H1 (cell line): Measurements from ENCODE around the gene PAK6. TPM values are rescaled to one million over a fixed set of nuclear protein-coding genes. Genes with fewer than 3 reads are reported as not detected.

Experiments used
- CTCF ChIA-PET: fragments of 300-600 bp; sonication (Branson Sonifier 250); formaldehyde crosslinking; loops from one replicate; lab custom pipeline; 2021; ENCODE audit not compliant: partially characterized antibody; lab: Charles Lee
- POLR2A ChIA-PET: fragments of 300-600 bp; sonication (Branson Sonifier 250); formaldehyde crosslinking; loops from one replicate; lab custom pipeline; 2021; ENCODE audit warnings: inconsistent platforms; ENCODE audit not compliant: partially characterized antibody; lab: Charles Lee
- DNase-seq, 2 experiments: peaks; one replicate each; pipeline versions ENCODE4 v3.0.0 to v3.0.0-alpha.2; 2010 to 2022; ENCODE audit warnings: low spot score in 2 of 2, low read depth in 1 of 2, mixed read lengths in 1 of 2
- FAIRE-seq: peaks from 2 replicates; lab custom pipeline; 2011; peaks lifted over from hg19 to GRCh38; lab: Jason Lieb, UNC
- H2AFZ ChIP-seq: 2 replicates; pipeline ENCODE4 v1.8.1; 2012; ENCODE audit warnings: low read length, inconsistent platforms
- H2AK5ac ChIP-seq: 2 replicates; pipeline ENCODE4 v1.6.1; 2013; ENCODE audit warnings: low read depth, low read length
- H2BK120ac ChIP-seq: replicated peaks from 2 replicates; pipeline ENCODE3; 2013; ENCODE audit warnings: low read depth, low read length, inconsistent platforms
- H2BK12ac ChIP-seq: 2 replicates; pipeline ENCODE4 v1.6.1; 2013; ENCODE audit warnings: low read depth, low read length
- H2BK15ac ChIP-seq: 2 replicates; pipeline ENCODE4 v1.6.1; 2013; ENCODE audit warnings: low read length
- H2BK20ac ChIP-seq: 2 replicates; pipeline ENCODE4 v1.6.1; 2013; ENCODE audit warnings: low read length
- H2BK5ac ChIP-seq: 2 replicates; pipeline ENCODE4 v1.6.1; 2013; ENCODE audit warnings: low read depth, low read length
- H3K14ac ChIP-seq: 2 replicates; pipeline ENCODE4 v1.6.1; 2013; ENCODE audit warnings: inconsistent platforms; ENCODE audit not compliant: insufficient read length
- H3K18ac ChIP-seq: 2 replicates; pipeline ENCODE4 v1.6.1; 2013; ENCODE audit warnings: low read length; ENCODE audit errors: extremely low read depth
- H3K23ac ChIP-seq: 2 replicates; pipeline ENCODE4 v1.6.1; 2013; ENCODE audit warnings: inconsistent platforms; ENCODE audit not compliant: insufficient read length
- H3K23me2 ChIP-seq: 2 replicates; pipeline ENCODE4 v1.6.1; 2013; ENCODE audit warnings: low read depth, low read length
- H3K27ac ChIP-seq: 2 replicates; pipeline ENCODE4 v1.6.1; 2011; ENCODE audit warnings: low read depth, low read length, inconsistent platforms
- H3K27me3 ChIP-seq, 4 experiments: replicated peaks in 1 of 4; 1 replicate in 1 of 4; 2 replicates in 3 of 4; pipeline versions ENCODE4 v1.6.1 to v1.8.1; 2011 to 2013; ENCODE audit warnings: low read length in 3 of 4, mild to moderate bottlenecking in 3 of 4, inconsistent platforms in 2 of 4, mixed read lengths in 2 of 4, moderate library complexity in 1 of 4; ENCODE audit not compliant: control insufficient read depth in 3 of 4, insufficient read depth in 3 of 4; ENCODE audit errors: extremely low read depth in 1 of 4
- H3K36me3 ChIP-seq, 4 experiments: 2 replicates each; pipeline versions ENCODE4 v1.6.1 to v1.8.1; 2011 to 2013; ENCODE audit warnings: mild to moderate bottlenecking in 4 of 4, low read length in 3 of 4, moderate library complexity in 2 of 4, control low read depth in 1 of 4, inconsistent platforms in 1 of 4; ENCODE audit not compliant: insufficient read depth in 4 of 4, control insufficient read depth in 2 of 4
- H3K4ac ChIP-seq: replicated peaks from 2 replicates; pipeline ENCODE3; 2013; ENCODE audit warnings: low read length, low read depth, mixed read lengths, inconsistent platforms; ENCODE audit not compliant: insufficient read length
- H3K4me1 ChIP-seq, 4 experiments: replicated peaks in 1 of 4; 1 replicate in 1 of 4; 2 replicates in 3 of 4; pipeline versions ENCODE4 v1.6.1 to v1.8.1; 2011 to 2013; ENCODE audit warnings: low read length in 3 of 4, inconsistent platforms in 2 of 4, mixed read lengths in 1 of 4; ENCODE audit not compliant: insufficient read depth in 4 of 4, control insufficient read depth in 3 of 4
- H3K4me2 ChIP-seq, 2 experiments: 2 replicates each; pipeline versions ENCODE4 v1.6.1 to v1.8.1; 2011 to 2013; ENCODE audit warnings: low read depth in 2 of 2, low read length in 2 of 2, control low read depth in 1 of 2, inconsistent platforms in 1 of 2, mild to moderate bottlenecking in 1 of 2; ENCODE audit not compliant: insufficient read depth in 1 of 2
- H3K4me3 ChIP-seq, 4 experiments: fragments of 200-600, 300-600 bp in 1 of 4; sonication (generic), shearing (Covaris generic), sonication (Bioruptor Twin) in 1 of 4; 2 replicates each; pipeline versions ENCODE4 v1.5.1 to v1.8.1; 2011 to 2016; ENCODE audit warnings: low read length in 4 of 4, low read depth in 3 of 4, control low read depth in 2 of 4, inconsistent platforms in 2 of 4, mild to moderate bottlenecking in 2 of 4, mixed read lengths in 1 of 4, moderate library complexity in 1 of 4; ENCODE audit not compliant: insufficient read depth in 2 of 4; ENCODE audit errors: extremely low read depth in 1 of 4
- H3K56ac ChIP-seq: replicated peaks from 2 replicates; pipeline ENCODE3; 2013; ENCODE audit warnings: low read depth, mild to moderate bottlenecking, mixed read lengths, low read length, inconsistent platforms; ENCODE audit not compliant: insufficient read length
- H3K79me1 ChIP-seq: 2 replicates; pipeline ENCODE4 v1.6.1; 2013; ENCODE audit warnings: low read depth, low read length, control low read depth
- H3K79me2 ChIP-seq, 2 experiments: 2 replicates each; pipeline versions ENCODE4 v1.6.1 to v1.8.1; 2012 to 2013; ENCODE audit warnings: low read length in 2 of 2, mild to moderate bottlenecking in 2 of 2, inconsistent platforms in 1 of 2; ENCODE audit not compliant: insufficient read depth in 2 of 2, control insufficient read depth in 1 of 2
- H3K9ac ChIP-seq, 4 experiments: replicated peaks in 1 of 4; 1 replicate in 1 of 4; 2 replicates in 3 of 4; pipeline versions ENCODE4 v1.6.1 to v1.8.1; 2011 to 2013; ENCODE audit warnings: low read depth in 3 of 4, low read length in 3 of 4, control low read depth in 2 of 4, mild to moderate bottlenecking in 2 of 4, moderate library complexity in 2 of 4, inconsistent platforms in 1 of 4; ENCODE audit errors: extremely low read depth in 1 of 4
- H3K9me3 ChIP-seq, 2 experiments: 2 replicates each; pipeline versions ENCODE4 v1.6.1 to v1.8.1; 2012 to 2013; ENCODE audit warnings: mild to moderate bottlenecking in 2 of 2, moderate library complexity in 2 of 2, control low read depth in 1 of 2, inconsistent platforms in 1 of 2, low read depth in 1 of 2, low read length in 1 of 2, mixed read lengths in 1 of 2; ENCODE audit not compliant: insufficient read depth in 2 of 2
- H4K20me1 ChIP-seq, 2 experiments: replicated peaks in 1 of 2; 2 replicates each; pipeline versions ENCODE3 to v1.8.1; 2011 to 2013; ENCODE audit warnings: inconsistent platforms in 2 of 2, low read length in 2 of 2, mild to moderate bottlenecking in 1 of 2; ENCODE audit not compliant: insufficient read depth in 2 of 2, control insufficient read depth in 1 of 2
- H4K5ac ChIP-seq: 2 replicates; pipeline ENCODE4 v1.6.1; 2013; ENCODE audit warnings: low read length, low read depth, mixed read lengths, inconsistent platforms; ENCODE audit not compliant: insufficient read length
- H4K8ac ChIP-seq: 2 replicates; pipeline ENCODE4 v1.8.0; 2013; ENCODE audit warnings: mild to moderate bottlenecking, moderate library complexity, low read length, inconsistent platforms; ENCODE audit not compliant: insufficient read depth; ENCODE audit errors: extremely low read depth
- H4K91ac ChIP-seq: replicated peaks from 2 replicates; pipeline ENCODE3; 2013; ENCODE audit warnings: low read length, mixed read lengths, inconsistent platforms; ENCODE audit not compliant: insufficient read length
- CBX8 ChIP-seq: fragments of 300-800, 300-1000 bp; sonication (generic); IDR thresholded peaks from 2 replicates; pipeline ENCODE4 v1.7.1; 2016; ENCODE audit warnings: low read depth, low read length, borderline replicate concordance
- EP300 ChIP-seq, 2 experiments: IDR thresholded peaks; 1 replicate in 1 of 2; 2 replicates in 1 of 2; pipeline ENCODE4 v1.6.1; 2011 to 2012; ENCODE audit warnings: low read depth in 2 of 2, low read length in 2 of 2, mild to moderate bottlenecking in 2 of 2, borderline replicate concordance in 1 of 2, inconsistent platforms in 1 of 2, moderate library complexity in 1 of 2
- KDM4A ChIP-seq: IDR thresholded peaks from one replicate; pipeline ENCODE4 v1.7.1; 2012; ENCODE audit warnings: low read depth, mild to moderate bottlenecking, moderate library complexity, low read length, inconsistent platforms; ENCODE audit not compliant: severe bottlenecking
- NANOG ChIP-seq: IDR thresholded peaks from 2 replicates; pipeline ENCODE4 v1.6.1; 2011; ENCODE audit warnings: low read length, low read depth, mild to moderate bottlenecking, inconsistent platforms; ENCODE audit not compliant: insufficient read depth, poor library complexity, severe bottlenecking
- POLR2A ChIP-seq, 2 experiments: IDR thresholded peaks; 1 replicate in 1 of 2; 2 replicates in 1 of 2; pipeline ENCODE4 v1.6.1; 2011; ENCODE audit warnings: low read depth in 2 of 2, low read length in 2 of 2, mild to moderate bottlenecking in 2 of 2; ENCODE audit errors: control extremely low read depth in 1 of 2
- RAD21 ChIP-seq, 2 experiments: IDR thresholded peaks in 1 of 2; conservative IDR thresholded peaks in 1 of 2; 2 replicates each; pipeline ENCODE4 v1.6.1; 2011; ENCODE audit warnings: low read depth in 2 of 2, low read length in 2 of 2, improper control_type of control experiment in 1 of 2, inconsistent platforms in 1 of 2, mild to moderate bottlenecking in 1 of 2, moderate library complexity in 1 of 2
- RFX5 ChIP-seq: IDR thresholded peaks from 2 replicates; pipeline ENCODE4 v1.6.1; 2011; ENCODE audit warnings: low read depth, low read length, improper control_type of control experiment, borderline replicate concordance
- SAP30 ChIP-seq: fragments of 300-600 bp; sonication (generic); IDR thresholded peaks from 2 replicates; pipeline ENCODE4 v1.7.1; 2012; ENCODE audit warnings: low read length, moderate library complexity, mild to moderate bottlenecking, inconsistent platforms; ENCODE audit not compliant: insufficient read depth, insufficient replicate concordance
- SIX5 ChIP-seq: IDR thresholded peaks from 2 replicates; pipeline ENCODE4 v1.6.1; 2011; ENCODE audit warnings: mild to moderate bottlenecking, low read depth, low read length
- SP4 ChIP-seq: IDR thresholded peaks from 2 replicates; pipeline ENCODE4 v1.6.1; 2012; ENCODE audit warnings: low read length, inconsistent platforms
- TAF1 ChIP-seq: IDR thresholded peaks from 2 replicates; pipeline ENCODE4 v1.6.1; 2011; ENCODE audit warnings: mild to moderate bottlenecking, low read depth, low read length
- TAF7 ChIP-seq: optimal IDR thresholded peaks from 2 replicates; pipeline ENCODE3; 2011; ENCODE audit warnings: low read depth, mild to moderate bottlenecking, inconsistent platforms, low read length, moderate library complexity, borderline replicate concordance
- WGBS, 2 experiments: shearing (Covaris generic) in 1 of 2; methylation state at CpG; one replicate each; pipeline versions ENCODE4 v1.1.6 to v1.1.7; 2013 to 2015; ENCODE audit warnings: low lambda C conversion rate in 2 of 2, mixed read lengths in 2 of 2, inconsistent platforms in 1 of 2, low coverage in 1 of 2, missing lambda C conversion rate in 1 of 2; ENCODE audit not compliant: insufficient replicate concordance in 2 of 2, insufficient coverage in 1 of 2, insufficient read length in 1 of 2; ENCODE audit errors: extremely low coverage in 1 of 2, missing lambda C conversion rate in 1 of 2; 5-methylcytosine and 5-hydroxymethylcytosine counted together
- polyA plus RNA-seq, 7 experiments: library from polyadenylated mRNA; depleted of rRNA in 3 of 7; stranded (reverse) in 5 of 7; unstranded in 2 of 7; fragments of >200 nt in 5 of 7; fragments of 200-250 nt in 2 of 7; gene quantifications; 1 replicate in 5 of 7; 2 replicates in 1 of 7; 4 replicates in 1 of 7; pipeline versions ENCODE4 v1.2.1 to v1.2.3, GENCODE V29; 2011 to 2013; ENCODE audit warnings: missing spikeins in 2 of 7, mixed read lengths in 2 of 7
- total RNA-seq: library from RNA; stranded (reverse); fragmentation: NEBNext Ultra II Directional; extraction: Animal tissue kit (Norgen Biotek cat#: 25700); gene quantifications from 2 replicates; pipeline ENCODE4 v1.2.1, GENCODE V29; 2021
- TF ChIP-seq, protein P1 (sequence below): IDR thresholded peaks from 2 replicates; pipeline ENCODE4 v1.6.1; 2011; ENCODE audit warnings: low read length, improper control_type of control experiment

PAK6 gene
- total and polyA plus RNA-seq, 2 of the 8 experiments (the other 6 are each of a cell fraction or from before 2014, with no cell fraction given): 6.9 to 9.4 TPM

- H3K79me2 ChIP-seq: no peaks in the 10 kb centered on the region
- no peaks in the 10 kb centered on the region for H3K27me3 ChIP-seq
- H2BK5ac ChIP-seq: no peak overlapping the region
- H3K4me1 ChIP-seq: no peaks in the 10 kb centered on the region
- no peak overlapping the region for H2BK12ac ChIP-seq
- H3K4me3 ChIP-seq: no peak overlapping the region
- no peak overlapping the region for H3K23ac ChIP-seq
- ChIA-PET CTCF (interaction anchor here (0.7 to 21.6 kb wide), 6 partner anchors 13 to 563 kb away, joined by 3 to 538 read pairs (median 4); partner anchors contain the start of gene PAK6), POLR2A (interaction anchor here (1.0 kb wide), 1 partner anchor 23 kb away, joined by 3 read pairs; no protein-coding TSS in a partner anchor)
- H2BK20ac ChIP-seq: no peak overlapping the region
- no peak overlapping the region for H3K56ac ChIP-seq
- no peaks in the 10 kb centered on the region for H3K9me3 ChIP-seq
- H3K4me2 ChIP-seq: no peak overlapping the region
- H2BK15ac ChIP-seq: no peak overlapping the region
- H3K27ac ChIP-seq: no peak overlapping the region
- no peak overlapping the region for H3K14ac ChIP-seq
- no peak overlapping the region for H2AFZ ChIP-seq
- H3K79me1 ChIP-seq: no peaks in the 10 kb centered on the region
- FAIRE-seq (no peak), DNase-seq (no peak)
- H3K23me2 ChIP-seq: no peaks in the 10 kb centered on the region
- 100% methylated on average over 1 of the region's 1 CpG; no CpG with 5 or more reads in 1 of the 2 experiments for WGBS, 2 experiments
- H4K91ac ChIP-seq: no peak overlapping the region
- no peak overlapping the region for H3K9ac ChIP-seq
- H4K5ac ChIP-seq: no peak overlapping the region
- H4K8ac ChIP-seq: no peak overlapping the region
- H2BK120ac ChIP-seq: no peak overlapping the region
- no peaks in the 10 kb centered on the region for H4K20me1 ChIP-seq
- no peak overlapping the region for H3K4ac ChIP-seq
- no peak overlapping the region for H2AK5ac ChIP-seq
- peaks cover 19 to 92% (median 64%) of the 10 kb centered on the region in 4 experiments for H3K36me3 ChIP-seq
- H3K18ac ChIP-seq: no peak overlapping the region
- no peak for TF ChIP-seq SAP30
- TF ChIP-seq, protein P1, sequence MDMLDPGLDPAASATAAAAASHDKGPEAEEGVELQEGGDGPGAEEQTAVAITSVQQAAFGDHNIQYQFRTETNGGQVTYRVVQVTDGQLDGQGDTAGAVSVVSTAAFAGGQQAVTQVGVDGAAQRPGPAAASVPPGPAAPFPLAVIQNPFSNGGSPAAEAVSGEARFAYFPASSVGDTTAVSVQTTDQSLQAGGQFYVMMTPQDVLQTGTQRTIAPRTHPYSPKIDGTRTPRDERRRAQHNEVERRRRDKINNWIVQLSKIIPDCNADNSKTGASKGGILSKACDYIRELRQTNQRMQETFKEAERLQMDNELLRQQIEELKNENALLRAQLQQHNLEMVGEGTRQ: no peak
- TF ChIP-seq SIX5: no peak
- TF ChIP-seq KDM4A: no peak
- no peak for TF ChIP-seq CBX8
- TF ChIP-seq NANOG: no peak
- TF ChIP-seq POLR2A (IDR thresholded peaks at IDR 0.05; ENCODE audit: control extremely low read depth in 1 of 2, low read depth in 2 of 2, low read length in 2 of 2): no peak
- TF ChIP-seq TAF1: no peak
- no peak for TF ChIP-seq TAF7
- no peak for TF ChIP-seq SP4
- no peak for TF ChIP-seq RAD21 (IDR thresholded peaks at IDR 0.05 in 1 of 2, conservative IDR thresholded peaks at IDR 0.05 in 1 of 2; ENCODE audit: low read depth in 2 of 2, low read length in 2 of 2)
- no peak for TF ChIP-seq RFX5
- TF ChIP-seq EP300 (IDR thresholded peaks at IDR 0.05; ENCODE audit: borderline replicate concordance in 1 of 2, low read depth in 2 of 2, low read length in 2 of 2): no peak
Observed at GRCh38 chr15:40204100-40204499, 34.8 kb upstream of the PAK6 start.
